ENCODE measurements around the gene CAPRIN1. TPM values are rescaled to one million over a fixed set of nuclear protein-coding genes. Genes with fewer than 3 reads are reported as not detected.

The CAPRIN1 gene
- total RNA-seq, 1 donor, result 240 TPM

DNA sequence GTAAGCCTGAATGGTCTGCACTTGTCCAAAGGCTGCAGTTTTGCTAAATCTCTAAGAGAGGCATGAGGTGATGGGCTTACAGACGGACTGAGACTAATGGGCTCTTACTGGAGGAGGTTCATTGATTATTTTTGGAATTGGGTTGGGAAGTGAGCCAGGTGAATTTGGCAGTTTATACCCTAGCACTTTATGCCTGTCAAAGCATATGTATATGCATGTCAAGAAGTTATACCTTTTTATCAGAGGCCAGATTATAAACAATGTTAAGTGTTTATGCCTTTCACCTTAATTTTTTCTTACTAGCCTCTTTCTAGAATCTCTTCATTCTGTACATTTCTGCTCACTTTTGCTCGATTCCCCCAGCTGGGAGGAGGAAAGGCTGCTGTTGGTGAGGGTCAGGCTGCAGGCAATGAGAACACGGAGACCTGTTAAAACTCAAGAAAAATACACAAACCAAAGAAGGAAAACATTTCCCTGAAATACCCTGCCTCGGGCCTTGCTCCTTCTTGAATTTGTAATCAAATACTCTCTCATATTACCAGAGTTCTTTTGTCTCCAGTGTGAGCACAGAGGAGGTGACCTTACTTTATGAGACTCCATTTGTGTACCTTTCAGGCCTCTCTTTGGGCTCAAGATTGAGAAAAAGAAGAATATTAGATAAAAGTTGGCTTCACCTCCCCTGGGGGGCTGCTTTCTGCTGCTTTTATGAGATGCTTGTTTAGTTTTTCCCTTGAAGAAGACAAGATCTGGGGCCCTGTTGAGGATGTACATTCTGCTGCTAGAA lies 73.5 kb downstream of the CAPRIN1 start:
- TF ChIP-seq, protein P1, sequence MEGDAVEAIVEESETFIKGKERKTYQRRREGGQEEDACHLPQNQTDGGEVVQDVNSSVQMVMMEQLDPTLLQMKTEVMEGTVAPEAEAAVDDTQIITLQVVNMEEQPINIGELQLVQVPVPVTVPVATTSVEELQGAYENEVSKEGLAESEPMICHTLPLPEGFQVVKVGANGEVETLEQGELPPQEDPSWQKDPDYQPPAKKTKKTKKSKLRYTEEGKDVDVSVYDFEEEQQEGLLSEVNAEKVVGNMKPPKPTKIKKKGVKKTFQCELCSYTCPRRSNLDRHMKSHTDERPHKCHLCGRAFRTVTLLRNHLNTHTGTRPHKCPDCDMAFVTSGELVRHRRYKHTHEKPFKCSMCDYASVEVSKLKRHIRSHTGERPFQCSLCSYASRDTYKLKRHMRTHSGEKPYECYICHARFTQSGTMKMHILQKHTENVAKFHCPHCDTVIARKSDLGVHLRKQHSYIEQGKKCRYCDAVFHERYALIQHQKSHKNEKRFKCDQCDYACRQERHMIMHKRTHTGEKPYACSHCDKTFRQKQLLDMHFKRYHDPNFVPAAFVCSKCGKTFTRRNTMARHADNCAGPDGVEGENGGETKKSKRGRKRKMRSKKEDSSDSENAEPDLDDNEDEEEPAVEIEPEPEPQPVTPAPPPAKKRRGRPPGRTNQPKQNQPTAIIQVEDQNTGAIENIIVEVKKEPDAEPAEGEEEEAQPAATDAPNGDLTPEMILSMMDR (IDR thresholded peaks at IDR 0.05; ENCODE audit: insufficient read depth, low read depth, low read length), result no peak
- H3K4me3 ChIP-seq (ENCODE audit: low read depth, low read length), result no peak overlapping the region
- peak; percentile 5 for DNase-seq (ENCODE audit: low read depth)

DNA sequence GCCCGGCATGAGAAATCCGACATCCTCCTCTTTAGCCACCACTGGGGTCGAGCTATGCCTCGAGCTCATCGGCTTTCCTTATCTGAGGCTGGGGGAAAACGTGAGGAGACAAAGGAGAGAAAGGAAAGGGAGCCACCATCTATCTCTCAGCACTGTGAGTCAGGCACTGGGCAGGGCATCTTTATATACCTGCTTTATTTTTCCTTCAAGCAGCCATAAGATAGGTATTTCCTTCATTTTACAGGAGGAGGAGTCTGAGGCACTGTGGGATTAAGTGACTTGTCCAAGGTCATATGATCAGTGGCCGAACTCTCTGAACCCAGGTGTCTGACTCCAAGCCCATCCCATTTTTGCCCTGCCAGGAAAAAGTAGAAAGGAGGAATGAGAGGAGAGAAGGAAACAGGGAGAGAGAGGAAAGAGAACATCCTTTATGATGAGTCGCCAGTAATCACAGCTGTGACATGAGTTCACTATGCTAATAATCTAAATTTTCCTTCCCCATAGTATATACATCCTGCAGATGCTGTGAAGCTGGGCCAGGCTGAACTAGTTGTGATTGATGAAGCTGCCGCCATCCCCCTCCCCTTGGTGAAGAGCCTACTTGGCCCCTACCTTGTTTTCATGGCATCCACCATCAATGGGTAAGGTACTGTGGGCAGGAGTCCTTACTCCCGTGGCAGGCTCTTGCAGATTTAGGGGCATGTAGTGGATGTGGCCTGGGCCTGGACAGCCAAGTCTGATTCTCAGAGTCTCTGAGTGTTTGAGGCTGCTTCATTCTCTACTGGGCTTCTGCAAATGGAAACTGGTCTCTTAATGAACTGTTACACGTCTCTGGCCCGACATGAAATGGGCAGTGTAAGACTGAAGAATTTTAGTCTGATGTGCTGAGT lies 75.7 kb downstream of the CAPRIN1 start:
- no peak for DNase-seq (ENCODE audit: low read depth)
- H3K4me3 ChIP-seq (ENCODE audit: low read depth, low read length), result no peak overlapping the region
- TF ChIP-seq, protein P1 (IDR thresholded peaks at IDR 0.05; ENCODE audit: insufficient read depth, low read depth, low read length), result no peak

DNA sequence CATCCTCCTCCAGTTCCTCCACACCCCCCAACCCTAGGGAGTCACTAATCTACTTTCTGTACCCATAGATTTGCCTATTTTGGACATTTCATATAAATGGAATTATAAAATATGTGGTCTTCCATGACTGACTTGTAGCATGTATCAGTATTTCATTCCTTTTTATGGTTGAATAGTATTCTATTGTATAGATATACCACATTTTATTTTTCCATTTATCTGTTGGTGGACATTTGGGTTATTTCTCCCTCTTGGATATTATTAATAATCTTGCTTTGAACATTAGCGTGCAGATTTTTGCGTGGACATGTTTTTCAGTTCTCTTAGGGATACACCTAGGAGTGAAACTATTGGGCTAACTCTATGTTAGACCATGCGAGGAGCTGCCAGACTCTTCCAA lies 77.3 kb downstream of the CAPRIN1 start:
- H3K4me3 ChIP-seq (ENCODE audit: low read depth, low read length), result no peak overlapping the region
- TF ChIP-seq, protein P1 (IDR thresholded peaks at IDR 0.05; ENCODE audit: insufficient read depth, low read depth, low read length), result no peak
- DNase-seq (ENCODE audit: low read depth), result no peak

DNA sequence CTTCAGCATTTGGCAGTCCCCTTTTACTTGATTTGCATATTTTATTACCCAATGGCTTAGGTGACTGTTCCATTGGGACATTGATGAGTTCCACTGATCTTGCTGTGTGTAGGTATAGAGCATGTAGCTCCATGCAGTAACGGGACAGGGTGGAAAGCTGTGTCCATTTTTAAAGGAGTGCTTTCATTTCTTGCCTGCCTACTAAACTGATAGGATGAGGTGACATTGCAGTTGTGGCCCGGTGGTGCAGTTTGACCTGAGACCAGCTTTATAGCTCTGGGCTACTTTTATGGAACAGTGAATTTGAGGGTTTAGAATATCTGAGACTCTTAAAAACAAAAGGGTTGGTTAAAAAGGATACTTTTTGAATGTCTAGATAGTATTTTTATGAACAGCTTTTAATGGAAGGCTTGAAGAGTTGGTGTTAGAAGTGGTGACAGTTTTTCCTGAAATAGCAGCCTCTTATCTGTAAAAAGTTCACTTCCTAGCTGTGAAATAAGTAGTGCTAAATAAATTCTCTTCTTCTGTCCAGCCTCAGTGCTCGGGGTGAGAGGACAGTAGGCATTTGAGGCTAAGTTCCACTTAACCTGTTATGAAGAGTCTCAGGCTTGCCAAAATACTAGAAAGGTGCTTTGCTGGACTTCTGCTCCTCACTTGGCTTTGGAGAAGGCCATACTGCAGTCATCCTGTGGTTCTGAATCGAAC lies 80.9 kb downstream of the CAPRIN1 start:
- TF ChIP-seq, protein P1 (IDR thresholded peaks at IDR 0.05; ENCODE audit: insufficient read depth, low read depth, low read length), result no peak
- no peak overlapping the region for H3K4me3 ChIP-seq (ENCODE audit: low read depth, low read length)
- no peak for DNase-seq (ENCODE audit: low read depth)

DNA sequence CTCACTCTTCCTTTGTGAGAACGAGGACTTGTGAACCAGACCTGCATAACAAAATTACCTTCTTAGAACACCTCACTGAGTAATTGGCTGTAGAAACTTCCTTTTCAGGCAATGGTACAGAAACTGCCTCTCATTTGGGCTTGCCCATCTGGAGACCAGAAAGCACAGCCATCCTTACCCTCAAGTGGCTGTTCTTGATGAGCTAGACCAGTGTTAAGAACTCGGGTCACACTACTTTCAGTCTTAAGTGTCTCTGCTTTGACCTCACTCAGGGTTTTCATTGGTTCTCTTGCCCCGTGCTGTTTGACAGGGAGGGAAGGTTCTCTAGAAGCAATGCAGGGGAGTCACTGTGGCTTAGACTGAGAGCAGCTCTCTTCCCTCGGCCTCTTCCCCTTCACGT lies 83.2 kb downstream of the CAPRIN1 start:
- DNase-seq (ENCODE audit: low read depth), result no peak
- no peak overlapping the region for H3K4me3 ChIP-seq (ENCODE audit: low read depth, low read length)
- TF ChIP-seq, protein P1 (IDR thresholded peaks at IDR 0.05; ENCODE audit: insufficient read depth, low read depth, low read length), result no peak

DNA sequence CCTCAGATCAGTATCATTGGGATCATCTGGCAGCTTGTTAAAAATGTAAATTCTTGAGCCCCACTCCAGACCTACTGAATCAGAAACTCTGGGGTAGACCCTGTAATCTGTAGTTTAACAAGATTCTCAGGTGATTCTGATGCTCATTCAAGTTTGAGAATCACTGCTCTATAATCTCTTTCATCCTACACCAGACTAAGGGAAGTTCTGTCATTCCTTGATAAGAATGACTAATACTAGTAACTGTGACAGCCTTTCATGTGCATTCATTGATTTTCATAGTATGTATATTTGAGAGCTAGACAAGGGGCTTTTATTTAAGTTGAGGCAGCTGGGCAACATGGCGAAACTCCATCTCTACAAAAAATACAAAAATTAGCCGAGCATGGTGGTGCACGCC lies 83.9 kb downstream of the CAPRIN1 start:
- DNase-seq (ENCODE audit: low read depth), result no peak
- H3K4me3 ChIP-seq (ENCODE audit: low read depth, low read length), result no peak overlapping the region
- TF ChIP-seq, protein P1 (IDR thresholded peaks at IDR 0.05; ENCODE audit: insufficient read depth, low read depth, low read length), result no peak
